HG02763 (cell line): Measurements from ENCODE around the gene SYK.

Experiments used
- ATAC-seq: cut with Tn5 transposase; IDR thresholded peaks from one replicate; pipeline ENCODE4 v1.9.1; 2021; ENCODE audit warnings: mild to moderate bottlenecking, moderate library complexity; ENCODE audit not compliant: unreplicated experiment

Gene SYK

DNA sequence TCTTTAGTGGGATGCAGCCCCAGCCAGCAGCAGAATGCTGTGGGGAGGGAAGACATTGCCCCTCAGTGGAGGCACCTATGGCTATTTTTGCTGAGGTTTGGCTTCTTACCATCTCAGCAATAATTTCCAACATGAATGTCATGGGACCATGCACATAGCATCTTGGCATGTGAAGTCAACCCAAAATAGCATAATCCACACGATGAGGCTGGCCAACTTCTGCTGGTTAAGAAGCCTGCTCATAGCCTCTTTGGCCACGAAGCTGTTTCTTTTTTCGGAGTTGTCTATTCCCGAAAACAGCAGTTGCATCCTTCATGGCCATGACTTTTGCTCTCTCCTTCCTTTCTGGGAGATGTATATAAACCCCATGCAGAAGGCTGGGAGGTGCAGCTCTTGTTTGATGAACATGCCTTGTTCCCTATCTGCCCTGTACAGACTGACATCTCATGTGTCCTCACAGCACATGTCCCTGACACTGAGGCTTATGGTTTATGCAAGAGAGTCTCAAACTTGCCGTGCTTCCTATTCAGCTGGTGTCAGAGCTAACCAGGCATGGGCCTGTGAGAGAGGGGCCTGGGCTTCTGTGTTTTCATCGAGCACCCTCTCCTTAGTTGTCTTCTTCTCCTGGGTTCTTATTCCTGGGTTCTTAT is 45.3 kb downstream of the SYK start:
- no peak for ATAC-seq

DNA sequence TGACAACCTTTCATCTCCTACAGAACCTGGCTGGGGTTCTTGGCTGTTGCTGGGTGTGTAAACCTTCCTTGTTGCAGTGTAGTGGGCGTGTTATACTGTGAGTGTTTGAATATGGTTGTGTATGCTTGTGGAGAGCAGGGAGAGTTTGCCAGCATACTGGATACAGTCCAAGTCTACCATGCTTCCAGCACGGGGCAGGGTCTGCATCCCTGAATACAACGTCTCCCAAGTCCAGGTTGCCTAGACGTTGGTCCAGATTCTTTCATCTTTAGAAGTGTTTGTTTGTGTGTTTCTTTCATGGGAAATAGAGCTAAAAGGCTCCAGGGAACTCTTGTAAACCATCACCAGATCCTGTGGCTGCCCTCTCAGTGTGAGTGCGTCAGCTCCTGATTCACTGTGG is 46.4 kb downstream of the SYK start:
- no peak for ATAC-seq

DNA sequence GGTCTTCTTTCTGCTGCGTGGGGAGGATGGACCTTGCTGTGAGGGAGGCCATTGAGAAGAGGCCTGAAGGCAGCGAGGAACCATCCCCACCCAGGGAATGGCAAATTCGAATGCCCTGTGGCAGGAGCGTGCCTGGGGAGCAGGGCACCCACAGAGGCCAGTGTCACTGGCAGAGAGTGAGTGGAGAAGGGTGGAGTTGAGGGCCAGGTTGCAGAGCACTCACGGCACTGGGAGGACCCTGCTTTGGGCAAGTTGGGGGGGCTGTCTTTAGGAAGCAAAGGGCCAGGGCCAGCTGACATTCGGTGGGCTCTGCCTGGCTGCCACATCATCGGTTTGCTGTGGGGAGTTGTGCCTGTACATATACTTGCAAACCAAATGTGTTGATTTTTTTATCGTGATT is 47.2 kb downstream of the SYK start:
- no peak for ATAC-seq

DNA sequence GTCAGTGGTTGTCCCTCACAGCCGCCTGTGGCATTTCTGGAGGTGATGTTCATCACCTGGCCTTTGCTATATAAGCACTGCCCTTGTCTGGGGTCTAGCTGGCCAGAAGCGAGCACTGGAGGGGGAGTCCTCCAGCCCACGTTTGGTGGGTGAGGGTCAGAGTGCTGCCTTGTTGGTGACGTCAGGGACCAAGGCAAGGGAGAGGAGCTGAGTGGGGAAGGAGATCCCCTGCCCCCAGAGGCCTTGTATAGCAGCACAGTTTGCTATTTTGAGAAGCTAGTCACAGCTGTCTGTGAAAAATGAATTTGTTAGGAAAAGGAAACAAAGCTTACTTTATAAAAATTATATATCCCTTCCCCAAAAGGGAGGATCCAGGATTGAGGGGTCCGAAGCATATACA is 49.8 kb downstream of the SYK start:
- no peak for ATAC-seq

DNA sequence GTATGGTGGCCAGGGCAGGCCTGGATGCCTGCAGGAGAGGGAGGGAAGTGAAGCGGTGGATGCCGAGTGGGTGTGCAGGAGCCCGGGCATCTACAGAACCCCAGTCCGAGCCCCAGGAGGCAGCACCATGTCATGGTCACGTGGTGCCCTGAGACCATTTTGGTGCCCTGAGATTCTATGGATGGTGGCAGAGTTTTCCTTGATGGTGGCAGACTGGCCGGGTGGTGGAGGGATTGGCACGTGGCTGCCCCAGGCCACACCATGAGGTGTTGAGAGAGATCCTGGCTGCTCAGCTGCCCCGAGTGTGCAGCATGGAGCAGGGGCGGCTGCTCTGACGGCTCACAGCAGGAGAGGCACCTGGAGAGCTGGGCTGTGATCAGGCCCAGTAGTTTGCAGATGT is 52.3 kb downstream of the SYK start:
- no peak for ATAC-seq

DNA sequence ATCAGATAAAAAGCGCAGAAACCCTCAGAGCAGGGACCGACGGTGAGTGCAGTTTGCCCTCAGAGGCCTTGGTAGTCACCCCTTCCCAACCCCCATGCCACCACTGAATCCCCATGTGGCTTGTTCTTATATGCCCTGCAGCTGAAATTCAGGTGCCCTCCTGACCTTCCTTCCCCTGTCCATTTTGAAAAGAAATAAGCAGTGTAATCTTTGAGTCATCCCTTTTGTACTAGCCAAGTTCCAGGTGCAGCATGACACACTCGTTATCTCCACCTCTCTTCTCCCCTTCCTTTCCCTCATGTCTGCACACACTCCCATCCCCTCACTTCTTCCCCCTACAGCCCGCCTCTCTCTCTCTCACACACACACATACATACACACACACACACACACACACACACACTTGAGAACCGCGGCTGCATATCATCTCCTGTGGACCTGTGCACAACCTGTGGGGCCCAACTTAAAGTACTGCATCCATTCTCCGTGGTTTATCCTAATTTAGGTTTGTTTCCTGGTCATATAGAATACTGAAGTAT is 53.1 kb downstream of the SYK start:
- ATAC-seq = no peak

DNA sequence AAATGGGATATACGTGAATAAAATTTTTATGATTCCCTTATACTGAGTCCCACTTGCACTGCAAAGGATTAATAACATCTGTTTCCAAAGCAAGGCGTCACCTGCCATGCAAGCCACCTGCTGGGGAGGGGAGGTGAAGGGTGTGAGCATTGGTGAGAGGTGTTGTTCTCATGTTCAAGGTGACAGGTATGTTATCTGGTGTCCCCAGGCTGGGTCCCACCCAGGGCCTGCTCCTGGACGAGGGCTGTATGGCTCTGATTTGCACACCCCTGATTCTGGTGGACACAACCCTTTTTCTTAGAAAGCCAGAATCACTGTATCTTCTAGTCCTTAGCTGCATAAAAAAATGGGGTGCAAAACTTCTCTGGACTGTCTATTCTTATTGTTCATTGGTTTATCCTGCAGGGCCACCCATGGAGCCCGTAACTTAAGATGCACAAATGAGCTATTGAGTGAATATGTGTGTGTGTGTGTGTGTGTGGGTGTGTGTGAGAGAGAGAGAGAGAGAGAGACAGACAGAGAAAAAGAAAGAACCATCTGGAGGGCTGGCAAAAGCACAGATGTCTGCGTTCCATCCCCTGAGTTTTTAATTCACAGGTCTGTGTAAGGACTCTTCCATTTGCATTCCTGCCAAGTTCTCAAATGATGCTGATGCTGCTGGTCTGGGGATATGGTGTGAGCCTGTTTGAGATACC is 53.7 kb downstream of the SYK start:
- no peak for ATAC-seq

DNA sequence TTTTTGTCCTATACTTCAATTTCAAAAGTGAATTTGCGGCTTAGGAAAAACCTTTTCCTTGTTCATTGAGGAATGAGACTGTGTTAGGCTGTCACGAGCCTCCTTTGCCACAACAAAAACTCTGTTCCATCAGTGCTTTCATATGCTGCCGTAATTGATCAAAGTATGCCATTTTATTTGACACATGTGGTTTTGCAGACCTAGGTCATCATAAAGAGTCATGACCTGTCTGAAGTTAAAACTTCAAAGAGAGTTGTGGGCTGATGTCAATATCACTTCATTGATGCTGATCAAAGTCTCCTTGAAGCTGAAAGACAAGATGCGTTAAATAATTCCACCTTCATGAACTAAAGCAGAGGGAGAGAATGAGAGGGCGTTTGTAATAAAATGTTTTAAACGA is 55.5 kb downstream of the SYK start:
- no peak for ATAC-seq

DNA sequence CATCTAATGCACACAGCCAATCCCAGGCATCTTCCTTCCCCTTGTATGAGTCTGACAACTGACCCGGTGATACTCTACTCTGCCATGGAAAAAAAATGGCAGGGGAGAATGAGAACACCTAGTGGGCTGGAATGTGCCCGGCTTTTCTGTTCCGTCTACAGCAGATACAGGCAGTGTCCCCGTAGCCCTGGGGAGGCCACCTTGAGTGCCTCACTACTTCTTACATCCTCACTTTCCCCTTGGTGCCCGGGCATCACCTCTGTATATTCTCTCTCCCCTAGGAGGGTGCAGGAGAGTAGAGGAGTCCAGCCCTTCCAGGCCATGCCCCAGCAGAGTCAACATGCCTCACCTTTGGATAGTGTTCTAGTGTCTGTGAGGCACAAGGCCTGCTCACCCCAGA is 56.2 kb downstream of the SYK start:
- no peak for ATAC-seq

DNA sequence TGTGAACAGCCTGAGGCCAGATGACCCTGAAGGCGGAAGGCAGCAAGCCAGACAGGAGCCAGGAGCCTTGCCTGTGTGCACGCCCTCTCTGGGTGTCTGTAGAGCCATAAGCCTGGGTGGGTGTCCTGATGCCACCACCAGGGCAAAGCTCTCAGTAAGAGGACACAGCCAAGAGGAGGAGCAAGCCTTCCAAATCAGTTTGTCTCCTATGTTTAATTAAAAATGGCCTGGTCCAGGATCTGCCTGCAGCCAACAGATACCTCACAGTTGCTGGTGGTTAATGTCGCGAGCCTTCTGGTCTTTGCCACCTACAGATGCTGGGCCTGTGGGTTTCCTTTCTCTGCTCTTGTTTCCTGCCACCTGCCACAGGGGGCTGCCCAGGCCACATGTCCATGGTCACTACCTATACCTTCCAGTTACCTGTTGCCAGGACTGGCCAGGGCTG is 56.9 kb downstream of the SYK start:
- no peak for ATAC-seq

DNA sequence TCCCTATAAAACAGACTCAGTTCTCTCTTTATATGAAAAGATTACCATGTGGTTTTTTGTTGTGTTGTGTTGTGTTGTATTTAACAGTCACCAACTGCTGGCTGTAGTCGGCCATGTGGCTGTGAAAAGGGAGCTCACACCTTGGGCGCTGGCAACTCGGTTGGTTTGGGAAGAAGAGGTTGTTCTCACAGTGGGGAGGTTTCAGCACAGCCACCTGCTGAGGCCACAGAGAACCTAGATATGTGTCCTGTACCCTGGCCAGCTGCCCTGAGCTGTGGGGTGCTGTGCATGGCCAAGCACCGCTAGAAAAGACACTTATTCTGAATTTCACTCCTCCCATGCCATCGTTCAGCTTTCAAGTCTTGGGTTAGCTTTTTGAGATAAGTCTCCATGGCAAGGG is 58.8 kb downstream of the SYK start:
- ATAC-seq = no peak

DNA sequence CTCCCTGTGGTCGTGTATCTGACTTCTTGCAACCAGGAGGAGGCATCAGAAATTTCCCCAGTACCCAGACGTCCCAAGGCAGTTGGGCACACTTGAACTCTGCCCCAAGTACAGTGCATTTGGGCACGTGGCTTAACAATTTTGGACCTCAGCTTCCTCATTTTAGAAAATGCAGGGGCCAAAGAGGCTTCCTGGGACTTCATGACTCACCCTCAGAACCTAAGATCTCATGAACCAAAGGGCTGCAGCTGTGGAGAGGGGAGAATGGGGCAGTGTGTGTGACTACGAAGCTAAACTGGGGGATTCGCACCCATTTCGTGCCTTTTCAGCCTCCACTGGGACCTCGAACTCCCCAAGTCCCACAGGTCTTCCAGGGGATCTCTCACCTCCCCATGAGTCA is 59.2 kb downstream of the SYK start:
- no peak for ATAC-seq

DNA sequence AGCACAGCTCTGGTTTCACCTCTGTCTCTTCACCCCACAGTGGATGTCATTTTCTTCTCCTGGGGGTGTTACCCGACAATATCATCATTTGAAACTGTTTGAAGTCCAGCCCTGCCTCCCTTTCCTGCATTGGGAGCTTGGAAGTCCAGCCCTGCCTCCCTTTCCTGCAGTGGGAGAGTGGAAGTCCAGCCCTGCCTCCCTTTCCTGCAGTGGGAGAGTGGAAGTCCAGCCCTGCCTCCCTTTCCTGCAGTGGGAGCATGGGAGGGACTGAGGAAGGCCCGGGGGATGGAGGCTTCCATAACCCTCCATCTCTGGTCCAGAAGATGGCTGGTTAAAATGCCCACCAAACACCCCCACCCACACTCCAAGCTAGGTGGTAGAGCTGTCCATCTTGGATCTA is 59.8 kb downstream of the SYK start:
- ATAC-seq = no peak

DNA sequence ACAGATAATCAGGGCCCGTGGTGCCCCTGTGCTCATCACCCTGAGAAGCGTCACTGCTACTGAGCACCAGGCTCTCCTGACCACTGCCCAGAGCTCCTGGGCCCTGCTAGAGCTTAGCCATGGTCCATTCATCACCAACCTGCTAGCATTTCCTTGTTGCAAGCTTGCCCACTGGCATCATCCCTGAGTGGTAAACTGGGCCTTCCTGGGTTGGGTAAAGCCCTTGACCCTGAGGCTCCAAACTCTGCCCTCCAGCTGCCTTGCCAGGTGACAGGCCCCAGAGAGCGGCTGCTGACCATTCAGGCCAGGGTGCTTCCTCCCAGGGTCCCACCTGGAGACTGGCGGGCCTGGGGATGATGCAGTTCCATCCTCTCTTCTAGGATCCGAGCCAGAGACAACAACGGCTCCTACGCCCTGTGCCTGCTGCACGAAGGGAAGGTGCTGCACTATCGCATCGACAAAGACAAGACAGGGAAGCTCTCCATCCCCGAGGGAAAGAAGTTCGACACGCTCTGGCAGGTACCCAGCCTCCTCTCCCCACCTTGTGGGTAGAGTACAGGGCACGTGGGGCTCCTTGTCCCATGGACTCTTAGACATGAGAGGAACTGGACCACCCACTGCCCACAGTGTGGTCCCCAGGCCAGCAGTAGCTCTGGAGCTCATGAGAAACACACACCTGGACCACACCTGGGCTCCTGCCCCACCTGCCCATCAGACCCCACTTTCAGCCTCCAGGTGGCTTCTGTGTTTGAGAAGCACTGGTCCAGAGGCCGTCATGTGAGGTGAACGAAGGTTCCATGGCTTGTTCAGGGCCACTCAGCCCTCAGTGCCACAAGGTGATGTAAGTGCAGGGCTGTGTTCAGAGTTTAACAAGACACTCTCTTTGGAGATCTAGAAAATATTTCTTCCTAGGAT is 60.5 kb downstream of the SYK start:
- no peak for ATAC-seq

DNA sequence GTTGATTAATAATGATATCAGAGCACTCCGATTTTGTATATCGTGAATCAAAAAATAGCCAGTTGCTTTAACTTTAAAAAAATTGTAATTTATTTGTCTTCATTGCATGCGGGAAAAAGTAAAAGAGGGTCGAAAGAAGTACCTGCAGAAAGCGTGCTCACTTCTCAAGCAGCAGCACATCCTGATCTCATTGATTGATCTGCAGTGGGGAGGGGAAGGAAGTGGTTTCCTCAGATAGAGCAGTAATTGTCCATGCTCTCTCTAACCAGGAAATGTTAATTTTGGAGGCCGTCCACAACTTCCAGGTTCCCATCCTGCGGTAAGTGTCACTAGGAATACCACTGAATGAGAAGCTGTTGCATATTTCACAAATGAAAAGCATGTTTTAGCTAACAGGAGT is 63.2 kb downstream of the SYK start:
- no peak for ATAC-seq

DNA sequence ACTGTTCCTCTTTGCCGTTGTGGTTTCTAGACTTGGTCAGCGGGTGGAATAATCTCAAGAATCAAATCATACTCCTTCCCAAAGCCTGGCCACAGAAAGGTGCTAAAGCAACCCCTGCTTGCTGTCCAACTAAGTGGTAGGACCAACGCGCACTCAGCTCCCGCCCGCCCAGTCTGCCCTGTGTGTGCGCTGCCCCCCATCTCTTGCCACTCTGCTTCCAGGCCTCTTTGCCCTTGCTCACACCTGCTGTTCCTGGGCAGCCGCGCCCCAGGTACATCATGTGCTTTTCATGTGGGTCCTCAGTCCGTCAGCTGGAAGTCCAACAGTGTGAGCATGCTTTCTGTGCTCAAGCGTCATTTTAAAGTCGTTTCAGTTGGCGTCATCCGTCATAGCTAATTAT is 65.5 kb downstream of the SYK start:
- ATAC-seq = no peak

DNA sequence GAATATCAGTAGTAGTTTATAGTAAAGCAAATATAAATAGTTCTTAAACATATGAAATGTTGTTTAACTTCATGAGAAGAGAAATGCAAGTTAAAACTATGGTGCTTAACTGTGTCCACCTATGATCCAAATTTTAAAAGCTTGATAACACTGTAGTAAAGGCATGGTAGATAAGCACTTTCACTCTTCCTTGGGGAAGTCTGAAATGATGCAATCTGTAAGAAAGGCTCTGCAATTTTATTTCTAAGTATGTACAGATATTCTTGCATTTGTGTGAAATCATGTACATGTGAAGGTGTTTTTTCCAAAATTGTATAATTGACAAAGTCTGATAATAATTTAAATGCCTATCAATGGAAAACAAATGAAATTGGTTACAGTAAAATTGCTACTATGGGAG is 66.9 kb downstream of the SYK start:
- no peak for ATAC-seq

DNA sequence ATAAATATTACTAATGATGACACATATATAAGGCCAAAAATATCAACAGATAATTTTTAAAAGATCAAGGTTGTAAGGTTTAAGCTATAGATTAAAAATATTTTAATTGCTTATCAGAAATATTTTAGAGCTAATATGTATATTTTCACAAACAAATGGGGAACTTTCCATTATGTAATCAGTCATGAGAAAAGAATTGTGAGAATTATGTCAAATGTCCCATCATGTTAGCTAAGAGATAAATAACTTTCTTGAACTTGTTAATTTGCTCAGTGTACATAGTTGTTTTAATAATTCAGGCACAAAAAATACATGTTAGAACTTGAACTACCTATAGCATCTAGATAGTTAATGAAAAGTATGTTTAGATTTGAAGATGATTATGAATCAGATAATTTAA is 67.7 kb downstream of the SYK start:
- ATAC-seq = no peak

DNA sequence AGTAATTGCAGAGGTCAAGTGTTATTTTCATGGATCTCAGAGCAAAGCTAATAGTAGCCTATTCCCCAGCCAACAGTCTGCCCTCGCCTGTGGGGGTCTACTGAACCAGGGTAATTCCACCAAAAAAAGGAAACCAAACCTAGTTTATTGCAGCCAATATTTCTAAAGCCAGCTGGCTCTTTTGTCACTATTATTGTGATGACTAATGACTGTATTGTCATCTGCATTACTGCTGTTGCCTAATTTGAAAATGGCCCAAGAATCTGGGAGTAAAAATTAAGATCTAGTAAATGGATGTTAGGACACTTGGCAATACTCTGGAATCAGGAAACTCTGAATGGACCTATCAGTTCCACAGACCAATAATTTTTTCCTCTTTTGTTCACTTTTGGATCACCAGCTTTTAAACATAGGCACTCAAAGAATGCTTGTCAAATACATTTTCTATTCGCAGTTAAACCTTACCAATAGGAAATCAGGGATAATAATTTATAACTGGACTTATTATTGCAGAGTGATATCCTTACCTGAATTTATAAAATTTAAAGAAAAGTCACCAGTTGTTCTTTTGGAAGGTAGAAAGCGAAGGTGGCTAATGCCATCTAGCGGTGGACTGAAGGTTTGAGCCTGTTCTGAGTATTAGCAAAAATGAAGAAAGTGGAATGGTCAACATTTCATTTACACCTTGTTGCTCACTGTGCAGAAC is 69.2 kb downstream of the SYK start:
- no peak for ATAC-seq

DNA sequence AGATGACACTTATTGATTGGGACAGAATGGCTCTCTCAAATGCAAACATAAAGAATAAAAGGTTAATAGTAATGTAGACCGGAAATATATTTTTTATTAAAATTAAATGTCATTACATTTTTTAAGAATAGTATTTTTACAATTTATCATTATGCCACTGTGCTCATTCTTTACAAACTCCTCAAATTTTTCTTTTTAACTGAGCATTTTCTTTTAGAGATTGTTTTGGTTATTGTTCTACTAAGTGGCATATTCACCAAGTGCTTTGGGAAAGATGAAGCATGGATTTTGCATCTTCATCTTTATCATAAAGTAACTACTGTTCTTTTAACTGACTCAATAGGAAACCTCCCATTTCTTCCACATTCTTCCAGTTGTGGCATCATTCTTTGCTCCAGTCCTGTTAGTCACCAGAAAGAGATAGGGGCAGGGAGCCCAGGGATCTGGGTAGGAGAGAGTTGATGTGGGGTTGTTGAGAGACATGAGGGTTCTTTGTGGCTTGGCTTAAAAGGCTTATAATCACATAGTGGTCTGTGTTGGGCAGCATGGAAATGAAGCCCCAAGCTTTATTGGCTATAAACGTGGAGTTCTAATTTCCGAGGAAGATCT is 69.8 kb downstream of the SYK start:
- ATAC-seq = no peak
